ENCODE data around the gene APOA1. TPM values are rescaled to one million over a fixed set of nuclear protein-coding genes. Genes with fewer than 3 reads are reported as not detected.
A peak's percentile ranks its signal among the peaks of the same experiment; 100 is the strongest.
"Not testable (repeated sequence)": the region's sequence is repeated elsewhere in the genome, so short reads cannot be mapped to it uniquely, and the experiment has no call there.

APOA1 gene
- total RNA-seq, 1 donor from 2014 or later = 0.10 TPM

- DNase-seq (ENCODE audit: low read depth) = no peak
Observed at GRCh38 chr11:116813781-116814471, 23.5 kb downstream of the APOA1 start.

DNA sequence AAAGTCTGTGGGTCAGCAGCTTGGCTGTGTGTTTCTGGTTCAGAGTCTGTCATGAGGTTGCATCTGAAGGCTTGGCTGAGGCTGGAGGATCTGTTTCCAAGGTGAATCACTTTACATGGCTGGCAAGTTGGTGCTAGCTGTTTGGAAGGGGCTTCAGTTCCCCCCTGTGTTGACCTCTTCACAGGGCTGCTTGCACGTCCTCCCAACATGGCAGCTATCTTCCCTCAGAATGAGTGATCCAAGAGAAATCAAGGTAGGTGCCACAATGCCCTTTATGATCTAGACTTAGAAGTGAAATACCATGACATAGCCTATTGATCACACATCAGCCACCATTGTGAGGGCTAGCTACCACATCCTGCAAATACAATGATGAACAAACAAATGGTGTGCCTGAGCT is 24.3 kb downstream of the APOA1 start:
- no peak for DNase-seq (ENCODE audit: low read depth)

DNA sequence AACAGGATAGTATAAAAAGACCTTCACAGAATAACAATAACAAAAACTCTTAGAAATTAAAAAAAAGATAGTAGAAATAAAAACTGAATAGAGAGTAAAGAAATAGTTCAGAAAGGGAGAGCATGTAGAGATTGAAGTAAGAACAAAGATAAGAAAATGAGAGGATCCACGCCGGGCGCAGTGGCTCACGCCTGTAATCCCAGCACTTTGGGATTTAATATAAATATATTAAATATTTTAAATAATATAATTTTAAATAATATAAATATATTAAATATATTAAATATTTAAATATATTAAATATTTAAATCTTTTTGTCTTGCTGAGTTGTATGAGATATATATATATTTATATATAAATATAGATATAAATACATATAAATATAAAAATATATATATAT is 25.3 kb downstream of the APOA1 start:
- no peak for DNase-seq (ENCODE audit: low read depth)

DNA sequence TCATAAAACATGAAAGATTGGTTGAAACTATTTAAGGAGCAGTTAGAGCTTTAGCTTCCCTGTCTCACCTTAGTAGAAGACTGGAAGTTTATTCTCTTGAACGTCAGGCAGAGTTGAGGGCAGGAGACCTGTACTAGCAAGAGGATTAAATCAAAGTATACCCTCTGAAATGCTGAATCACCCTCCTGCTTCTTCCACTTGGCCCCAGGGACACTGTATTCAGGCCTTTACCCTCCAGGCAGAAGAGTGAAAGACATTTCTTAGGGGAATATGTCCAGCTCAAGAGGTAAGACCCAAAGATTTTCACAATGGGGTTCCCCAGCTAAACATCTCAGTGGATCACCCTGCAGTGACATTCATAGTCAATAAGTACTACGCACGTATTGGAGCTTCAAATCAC is 26.2 kb downstream of the APOA1 start:
- no peak for DNase-seq (ENCODE audit: low read depth)

GRCh38 chr11:116808262-116809175 is 28.9 kb downstream of the APOA1 start:
- DNase-seq (ENCODE audit: low read depth) = no peak

GRCh38 chr11:116807601-116808261 is 29.7 kb downstream of the APOA1 start:
- no peak for DNase-seq (ENCODE audit: low read depth)

DNA sequence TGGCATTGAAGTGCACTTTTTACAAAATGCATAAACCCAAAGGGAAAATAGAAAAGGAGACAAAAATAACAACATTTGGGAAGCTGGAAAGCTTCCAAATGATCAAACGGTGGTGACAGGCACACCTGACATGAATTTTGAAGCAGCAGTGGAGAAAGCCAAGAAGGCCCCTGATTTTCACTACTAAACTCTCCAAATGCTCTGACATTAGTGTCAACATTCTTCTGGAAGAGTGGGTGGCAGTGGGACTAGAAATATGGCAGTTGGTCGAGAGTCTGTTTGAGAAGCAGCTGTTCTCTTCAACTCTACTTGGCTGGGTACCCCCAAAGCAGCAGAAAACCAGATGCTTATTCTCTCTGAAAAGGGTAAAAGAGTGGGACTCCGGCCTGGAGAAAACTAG is 33.4 kb downstream of the APOA1 start:
- DNase-seq (ENCODE audit: low read depth) = no peak

DNA sequence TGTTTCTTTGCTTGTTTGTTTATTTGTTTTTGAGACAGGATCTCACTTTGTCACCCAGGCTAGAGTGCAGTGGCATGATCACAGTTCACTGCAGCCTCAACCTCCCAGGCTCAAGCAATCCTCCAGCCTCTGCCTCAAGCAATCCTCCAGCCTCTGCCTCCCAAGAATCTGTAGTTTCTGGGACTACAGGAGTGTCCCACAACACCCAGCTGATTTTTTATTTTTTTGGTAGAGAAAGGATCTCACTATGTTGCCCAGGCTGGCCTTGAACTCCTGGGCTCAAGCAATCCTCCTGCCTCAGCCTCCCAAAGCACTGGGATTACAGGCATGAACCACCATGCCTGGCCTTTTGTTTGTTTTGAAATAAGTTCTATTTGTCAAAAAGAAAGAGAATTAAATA is 35.8 kb downstream of the APOA1 start:
- DNase-seq (ENCODE audit: low read depth) = not testable (repeated sequence)

DNA sequence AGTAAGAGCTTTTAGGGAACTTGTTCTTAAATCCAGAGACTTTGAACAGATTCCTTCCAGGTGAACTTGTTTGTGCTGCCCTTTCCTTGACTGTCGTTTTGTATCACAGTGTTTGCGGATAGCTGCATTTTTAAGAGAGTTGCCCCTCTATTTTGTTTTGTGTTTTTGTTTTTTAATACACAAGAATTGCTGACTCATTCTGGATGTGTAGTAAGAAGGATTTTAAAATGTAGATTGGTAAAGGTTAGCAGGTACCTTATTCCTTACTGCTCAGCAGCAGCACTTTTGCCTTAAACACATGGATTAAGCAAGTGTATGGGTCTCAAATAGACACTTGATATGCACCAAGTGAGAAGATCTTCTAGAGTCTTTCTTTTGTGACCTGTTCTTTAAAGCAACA is 36.8 kb downstream of the APOA1 start:
- no peak for DNase-seq (ENCODE audit: low read depth)

DNA sequence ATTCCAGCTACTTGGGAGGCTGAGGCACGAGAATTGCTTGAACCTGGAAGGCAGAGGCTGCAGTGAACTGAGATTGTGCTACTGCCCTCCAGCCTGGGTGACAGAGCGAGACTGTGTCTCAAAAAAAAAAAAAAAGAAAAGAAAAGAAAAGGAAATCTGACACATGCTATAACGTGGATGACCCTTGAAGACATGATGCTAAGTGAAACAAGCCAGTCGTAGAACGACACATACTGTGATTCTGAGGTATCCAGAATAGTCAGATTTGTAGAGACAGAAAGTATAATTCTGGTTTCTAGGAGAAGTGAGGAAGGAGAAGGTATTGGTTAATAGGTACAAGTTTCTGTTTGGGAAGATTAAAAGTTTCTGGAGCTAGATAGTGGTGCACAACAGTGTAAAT is 39.1 kb downstream of the APOA1 start:
- no peak for DNase-seq (ENCODE audit: low read depth)

DNA sequence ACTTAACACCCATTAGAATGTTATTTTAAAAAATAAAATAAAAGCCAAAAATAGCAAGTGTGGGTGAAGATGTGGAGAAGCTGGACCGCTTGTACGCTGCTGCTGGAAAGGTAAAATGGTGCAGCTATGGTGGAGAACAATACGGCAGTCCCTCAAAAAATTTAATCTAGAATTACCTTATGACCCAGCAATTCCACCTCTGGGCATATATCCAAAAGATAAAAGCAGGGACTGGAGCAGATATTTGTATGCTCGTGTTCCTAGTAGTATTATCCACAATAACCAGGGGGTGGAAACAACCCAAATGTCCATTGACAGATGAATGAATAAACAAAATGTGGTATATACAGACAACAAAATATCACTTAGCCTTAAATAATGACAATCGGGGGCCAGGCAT is 39.6 kb downstream of the APOA1 start:
- DNase-seq (ENCODE audit: low read depth) = no peak

DNA sequence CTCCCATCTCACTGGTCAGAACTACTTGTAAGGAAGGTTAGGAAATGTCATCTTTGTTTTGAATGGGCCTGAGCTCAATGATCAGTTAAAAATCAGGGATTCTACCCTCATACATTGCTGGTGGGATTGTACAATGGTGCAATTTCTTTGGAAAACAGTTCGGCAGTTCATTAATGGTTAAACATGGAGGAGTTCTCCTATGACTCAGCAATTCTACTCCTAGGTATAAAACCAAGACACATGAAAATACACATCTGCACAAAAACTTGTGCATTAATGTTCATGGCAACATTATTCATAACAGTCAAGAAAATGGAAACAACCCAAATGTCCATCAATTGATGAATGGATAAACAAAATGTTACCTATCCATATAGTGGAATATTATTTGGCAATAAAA is 40.9 kb downstream of the APOA1 start:
- peak; percentile 62 for DNase-seq (ENCODE audit: low read depth)

GRCh38 chr11:116794851-116795250 is 42.6 kb downstream of the APOA1 start:
- DNase-seq (ENCODE audit: low read depth) = no peak

- DNase-seq (ENCODE audit: low read depth) = peak; percentile 16
Observed at GRCh38 chr11:116793772-116794097, 43.7 kb downstream of the APOA1 start.

DNA sequence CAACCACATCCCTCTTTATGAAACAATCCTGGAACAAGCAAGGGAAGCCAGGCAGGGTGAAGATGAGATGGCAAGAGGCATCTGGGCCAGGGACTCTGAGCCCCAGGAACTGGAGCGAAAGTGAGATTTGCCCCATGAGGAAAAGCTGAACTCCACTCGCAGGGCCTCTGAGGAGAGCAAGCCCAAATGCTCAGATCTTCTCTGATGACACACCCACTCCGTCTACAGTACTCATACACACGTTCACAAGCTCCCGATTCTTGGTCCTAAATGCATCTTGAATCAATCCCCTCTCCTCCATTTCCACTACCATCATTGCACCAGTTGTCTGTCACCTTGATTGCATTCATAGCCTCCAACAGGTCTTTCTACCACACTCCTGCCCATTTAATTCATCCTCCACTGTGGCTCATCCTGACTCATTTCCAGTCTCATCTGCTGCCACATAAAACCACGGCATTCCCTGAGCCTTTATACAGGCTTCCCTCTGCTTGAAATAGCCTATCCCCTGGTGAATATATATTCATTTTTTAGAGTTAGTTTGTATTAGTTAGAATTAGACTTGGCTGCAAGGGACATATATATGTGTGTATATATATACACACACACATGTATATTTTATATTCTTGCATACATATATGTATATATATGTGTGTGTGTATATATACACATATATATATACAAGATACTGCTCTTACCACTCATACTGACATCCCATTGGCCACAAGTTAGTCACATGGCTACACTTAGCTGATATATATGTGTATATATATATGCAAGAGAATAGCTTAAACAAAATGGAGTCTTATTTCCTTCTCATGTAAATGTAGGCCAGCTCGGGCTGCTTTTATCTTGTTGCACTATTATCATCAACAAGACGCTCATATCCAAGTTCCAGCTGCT is 44.3 kb downstream of the APOA1 start:
- peak; percentile 51 for DNase-seq (ENCODE audit: low read depth)

- DNase-seq (ENCODE audit: low read depth) = no peak
Observed at GRCh38 chr11:116792144-116792868, 45.1 kb downstream of the APOA1 start.

GRCh38 chr11:116791813-116792143 is 45.6 kb downstream of the APOA1 start, which contains the start of gene APOA5:
Gene APOA5, minus strand, starts transcription at chr11:116791879. Its CDS starts 19 bp downstream, at chr11:116791860.
- no peak for DNase-seq (ENCODE audit: low read depth)

- peak; percentile 19 for DNase-seq (ENCODE audit: low read depth)
Observed at GRCh38 chr11:116791002-116791812, 46.2 kb downstream of the APOA1 start.

- no peak for DNase-seq (ENCODE audit: low read depth)
Observed at GRCh38 chr11:116790167-116791001, 47.0 kb downstream of the APOA1 start.
